CD8-positive, alpha-beta memory T cell (primary cell): ENCODE data around the gene TMPRSS3. TPM values are rescaled to one million over a fixed set of nuclear protein-coding genes. Genes with fewer than 3 reads are reported as not detected.
A peak's percentile ranks its signal among the peaks of the same experiment; 100 is the strongest.

Experiments
- CTCF ChIA-PET: fragments of 350-600 bp; sonication (Branson Sonifier 250); formaldehyde crosslinking; loops from one replicate; lab custom pipeline; 2021; ENCODE audit warnings: antibody characterized with exemption; lab: Charles Lee
- POLR2A ChIA-PET: fragments of 350-600 bp; sonication (Branson Sonifier 250); formaldehyde crosslinking; loops from one replicate; lab custom pipeline; 2021; ENCODE audit warnings: antibody characterized with exemption; lab: Charles Lee
- DNase-seq, 5 donors: peaks; one replicate each; pipeline versions ENCODE4 v3.0.0 to v3.0.0-alpha.2; 2020 to 2022; ENCODE audit warnings: mixed read lengths in 1 of 5
- H3K27ac ChIP-seq: one replicate; pipeline ENCODE4 v1.7.0; 2013; ENCODE audit warnings: low read depth, mild to moderate bottlenecking, low read length, moderate library complexity
- H3K27me3 ChIP-seq: 2 replicates; pipeline ENCODE4 v1.7.0; 2013; ENCODE audit warnings: low read length, mild to moderate bottlenecking; ENCODE audit not compliant: insufficient read depth, poor library complexity, severe bottlenecking
- H3K36me3 ChIP-seq: 2 replicates; pipeline ENCODE4 v1.7.0; 2013; ENCODE audit warnings: mild to moderate bottlenecking, low read length, moderate library complexity; ENCODE audit not compliant: insufficient read depth
- H3K4me1 ChIP-seq: 2 replicates; pipeline ENCODE4 v1.7.0; 2013; ENCODE audit warnings: mild to moderate bottlenecking, low read length, moderate library complexity; ENCODE audit not compliant: insufficient read depth
- H3K4me3 ChIP-seq: 2 replicates; pipeline ENCODE4 v1.7.0; 2013; ENCODE audit warnings: mild to moderate bottlenecking, low read length
- H3K9me3 ChIP-seq: 2 replicates; pipeline ENCODE4 v1.7.0; 2013; ENCODE audit warnings: mild to moderate bottlenecking, low read length
- H3K27ac Mint-ChIP-seq, 8 donors: one replicate each; pipeline ENCODE4 v1.8.0; 2020 to 2021; ENCODE audit warnings: mixed read lengths in 8 of 8, mild to moderate bottlenecking in 6 of 8, inconsistent platforms in 3 of 8, moderate library complexity in 3 of 8
- H3K27me3 Mint-ChIP-seq, 2 donors: one replicate each; pipeline ENCODE4 v1.8.0; 2020 to 2021; ENCODE audit warnings: mixed read lengths in 2 of 2, mild to moderate bottlenecking in 1 of 2, moderate library complexity in 1 of 2
- H3K36me3 Mint-ChIP-seq, 3 donors: one replicate each; pipeline ENCODE4 v1.8.0; 2020 to 2021; ENCODE audit warnings: mixed read lengths in 3 of 3, inconsistent platforms in 1 of 3, mild to moderate bottlenecking in 1 of 3
- H3K4me1 Mint-ChIP-seq, 3 donors: one replicate each; pipeline ENCODE4 v1.8.0; 2020 to 2021; ENCODE audit warnings: mixed read lengths in 3 of 3, inconsistent platforms in 1 of 3, mild to moderate bottlenecking in 1 of 3
- H3K4me3 Mint-ChIP-seq, 7 donors: one replicate each; pipeline ENCODE4 v1.8.0; 2020 to 2021; ENCODE audit warnings: mixed read lengths in 7 of 7, mild to moderate bottlenecking in 6 of 7, moderate library complexity in 4 of 7, inconsistent platforms in 2 of 7
- H3K9me3 Mint-ChIP-seq, 5 donors: one replicate each; pipeline ENCODE4 v1.8.0; 2020 to 2022; ENCODE audit warnings: mixed read lengths in 5 of 5, mild to moderate bottlenecking in 3 of 5, moderate library complexity in 2 of 5, inconsistent platforms in 1 of 5
- polyA plus RNA-seq: library from polyadenylated mRNA; unstranded; fragments of 300-500 nt; fragmentation: Illumina TruSeq; gene quantifications from one replicate; pipeline ENCODE4 v1.2.3, GENCODE V29; 2021
- total RNA-seq, 2 experiments: library from RNA; stranded (reverse); gene quantifications; one replicate each; pipeline ENCODE4 v1.2.3, GENCODE V29; 2021

TMPRSS3 gene
- total and polyA plus RNA-seq, 3 experiments from 2014 or later, result 2.0 to 20.4 (median 19.6) TPM

DNA sequence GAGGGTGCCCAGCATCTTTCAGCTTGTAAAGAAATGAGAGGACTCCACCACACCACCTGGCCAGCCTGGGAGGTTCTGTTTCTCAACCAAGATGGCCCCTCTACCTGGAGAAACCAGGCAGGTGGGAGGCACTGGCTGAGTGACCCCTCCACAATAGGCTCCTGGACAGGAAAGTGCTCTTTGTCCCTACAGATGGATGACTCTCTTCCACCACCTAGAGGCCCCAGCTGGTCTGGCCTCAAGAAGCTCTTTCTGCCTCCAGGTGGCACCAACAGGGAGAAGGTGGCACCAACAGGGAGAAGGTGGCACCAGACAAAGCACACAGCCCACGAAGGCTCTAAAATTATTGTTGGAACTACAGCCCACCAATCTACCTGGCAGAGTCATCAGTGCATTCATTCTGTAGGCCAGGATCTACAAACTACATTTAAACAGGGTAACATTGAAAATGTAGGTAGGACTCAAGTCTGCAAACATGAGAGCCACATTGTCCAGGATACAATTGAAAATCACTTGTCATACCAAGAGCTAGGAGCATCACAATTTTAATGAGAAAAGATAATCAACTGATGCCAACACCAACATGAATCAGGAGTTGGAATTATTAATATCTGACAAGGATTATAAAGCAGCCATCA, 14.4 kb downstream of the TMPRSS3 start:
- H3K4me3 Mint-ChIP-seq, result no peak overlapping the region
- H3K27me3 ChIP-seq, result no peaks in the 10 kb centered on the region
- ChIA-PET POLR2A (interaction anchor here (0.8 to 1.3 kb wide), 2 partner anchors 21 to 45 kb away, joined by 3 read pairs; no protein-coding TSS in a partner anchor), CTCF (interaction anchor here (0.8 to 2.4 kb wide), 12 partner anchors 8 to 236 kb away, joined by 3 to 27 read pairs (median 4); partner anchors contain the start of gene UBASH3A)
- no peak overlapping the region for H3K4me3 ChIP-seq
- peaks cover 6 to 17% (median 13%) of the 10 kb centered on the region in 5 donors for H3K9me3 Mint-ChIP-seq
- H3K4me1 ChIP-seq, result peaks cover 10% of the 10 kb centered on the region
- no peak overlapping the region for H3K27ac ChIP-seq
- no peaks in the 10 kb centered on the region for H3K36me3 ChIP-seq
- H3K27me3 Mint-ChIP-seq, result peaks cover 0 to 1% of the 10 kb centered on the region in 2 donors
- H3K9me3 ChIP-seq, result peaks cover 7% of the 10 kb centered on the region
- peak overlapping the region in 1 of 8 donors; percentile 73 for H3K27ac Mint-ChIP-seq
- H3K36me3 Mint-ChIP-seq, result peaks cover 0 to 12% (median 0%) of the 10 kb centered on the region in 3 donors
- peak in 2 of 5 donors; percentile 30 to 75 for DNase-seq
- peaks cover 8 to 18% (median 8%) of the 10 kb centered on the region in 3 donors for H3K4me1 Mint-ChIP-seq

DNA sequence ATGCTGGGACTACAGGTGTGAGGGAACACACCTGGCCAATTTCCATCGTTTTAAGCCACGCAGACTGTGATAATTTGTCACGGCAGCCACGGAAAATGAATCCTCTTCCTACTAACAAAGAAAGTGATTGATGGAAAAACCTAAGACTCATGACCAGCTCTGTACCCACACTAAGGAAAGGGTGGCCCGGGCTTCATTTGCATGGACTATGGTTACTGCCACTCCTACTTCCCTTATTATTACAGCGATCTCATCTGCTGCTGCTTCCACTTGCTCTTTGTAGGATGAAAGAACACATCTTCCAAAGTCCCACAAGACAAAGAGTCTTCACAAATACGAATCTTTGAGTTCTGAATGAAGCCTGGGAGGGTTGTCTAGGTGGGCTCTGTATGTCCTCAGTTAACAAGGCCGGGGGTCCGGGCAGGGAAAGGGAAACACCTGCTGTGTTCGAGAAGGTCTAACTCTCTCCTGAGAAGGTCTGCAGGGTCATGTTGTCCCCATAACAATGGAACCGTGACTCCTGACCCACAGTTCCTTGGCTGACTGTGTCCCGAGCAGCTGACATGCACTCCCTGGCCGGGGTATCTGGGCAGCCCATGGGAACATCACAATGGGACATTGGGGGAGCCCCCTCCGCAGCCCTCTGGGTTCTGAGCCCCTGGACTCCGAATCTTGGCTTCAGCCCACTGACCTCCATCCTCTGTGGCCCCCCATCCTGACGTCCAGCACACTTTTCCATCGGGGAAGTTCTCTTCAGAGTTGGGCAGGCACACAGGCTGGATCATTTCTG, 16.2 kb downstream of the TMPRSS3 start:
- POLR2A ChIA-PET, result no interaction called here

DNA sequence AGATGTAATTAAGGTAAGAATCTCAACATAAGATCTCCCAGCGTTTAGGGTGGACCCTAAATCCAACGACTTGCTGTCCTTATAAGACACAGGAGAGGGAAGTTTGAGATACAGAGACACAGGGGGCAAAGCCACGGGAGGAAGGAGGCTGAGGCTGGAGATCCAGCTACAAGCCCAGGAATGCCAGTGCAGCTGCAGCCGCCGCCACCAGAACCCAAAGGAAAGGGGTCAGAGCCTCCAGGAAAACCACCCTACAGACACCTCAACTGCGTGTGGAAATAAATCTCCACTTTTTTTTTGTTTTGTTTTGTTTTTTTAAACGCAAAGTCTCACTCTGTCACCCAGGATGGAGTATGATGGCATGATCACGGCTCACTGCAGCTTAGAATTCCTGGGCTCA, 17.4 kb downstream of the TMPRSS3 start:
- peaks cover 0 to 1% of the 10 kb centered on the region in 2 donors for H3K27me3 Mint-ChIP-seq
- ChIA-PET CTCF (no interaction called here), POLR2A (no interaction called here)
- H3K27ac Mint-ChIP-seq, result no peak overlapping the region
- H3K36me3 ChIP-seq, result no peaks in the 10 kb centered on the region
- H3K4me3 Mint-ChIP-seq, result no peak overlapping the region
- peaks cover 7% of the 10 kb centered on the region for H3K9me3 ChIP-seq
- DNase-seq, result no peak
- no peak overlapping the region for H3K4me3 ChIP-seq
- H3K4me1 Mint-ChIP-seq, result peaks cover 0 to 4% (median 0%) of the 10 kb centered on the region in 3 donors
- H3K4me1 ChIP-seq, result no peaks in the 10 kb centered on the region
- H3K9me3 Mint-ChIP-seq, result peaks cover 6 to 15% (median 10%) of the 10 kb centered on the region in 5 donors
- peaks cover 0 to 12% (median 0%) of the 10 kb centered on the region in 3 donors for H3K36me3 Mint-ChIP-seq
- no peak overlapping the region for H3K27ac ChIP-seq
- no peaks in the 10 kb centered on the region for H3K27me3 ChIP-seq

More for the DNA sequence above, 16.2 kb downstream of the TMPRSS3 start:
- CTCF ChIA-PET, result no interaction called here
- no peak overlapping the region for H3K4me3 ChIP-seq
- Mint-ChIP-seq H3K9me3 (peaks cover 6 to 17% (median 10%) of the 10 kb centered on the region in 5 donors), H3K27me3 (peaks cover 0 to 1% of the 10 kb centered on the region in 2 donors), H3K4me3 (no peak overlapping the region), H3K27ac (no peak overlapping the region), H3K36me3 (peaks cover 0 to 12% (median 0%) of the 10 kb centered on the region in 3 donors), H3K4me1 (peaks cover 0 to 11% (median 2%) of the 10 kb centered on the region in 3 donors)
- peaks cover 3% of the 10 kb centered on the region for H3K4me1 ChIP-seq
- peak in 1 of 5 donors; percentile 14 for DNase-seq
- H3K36me3 ChIP-seq, result no peaks in the 10 kb centered on the region
- no peak overlapping the region for H3K27ac ChIP-seq
- H3K9me3 ChIP-seq, result peaks cover 7% of the 10 kb centered on the region
- H3K27me3 ChIP-seq, result no peaks in the 10 kb centered on the region

DNA sequence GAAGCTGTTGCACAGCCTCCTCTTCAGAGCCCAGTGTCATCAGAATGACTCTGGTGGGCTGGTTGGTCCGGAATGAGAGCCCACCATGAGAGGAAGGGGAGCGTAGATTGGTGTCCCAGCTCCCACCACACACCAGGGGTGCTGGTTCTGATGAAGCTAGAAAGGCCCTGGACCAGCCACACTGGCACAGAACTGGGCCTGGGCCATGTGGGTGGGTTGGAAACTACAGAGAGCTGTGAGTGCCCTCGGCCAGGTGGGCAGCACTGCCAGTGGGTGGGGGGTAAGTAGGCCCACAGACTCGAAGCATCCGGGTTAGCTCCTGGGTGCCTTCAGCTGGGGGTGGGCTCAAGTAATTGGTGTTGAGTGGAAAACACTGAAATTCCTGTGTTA, 17.9 kb downstream of the TMPRSS3 start:
- Mint-ChIP-seq H3K4me1 (peaks cover 0 to 8% (median 0%) of the 10 kb centered on the region in 3 donors), H3K36me3 (peaks cover 0 to 12% (median 0%) of the 10 kb centered on the region in 3 donors), H3K4me3 (no peak overlapping the region), H3K27me3 (peaks cover 0 to 1% of the 10 kb centered on the region in 2 donors), H3K9me3 (peaks cover 6 to 15% (median 10%) of the 10 kb centered on the region in 5 donors), H3K27ac (no peak overlapping the region)
- ChIA-PET CTCF (no interaction called here), POLR2A (no interaction called here)
- H3K4me3 ChIP-seq, result no peak overlapping the region
- DNase-seq, result peak in 1 of 5 donors; percentile 13
- H3K9me3 ChIP-seq, result peaks cover 7% of the 10 kb centered on the region
- H3K27me3 ChIP-seq, result no peaks in the 10 kb centered on the region
- H3K4me1 ChIP-seq, result no peaks in the 10 kb centered on the region
- no peaks in the 10 kb centered on the region for H3K36me3 ChIP-seq
- no peak overlapping the region for H3K27ac ChIP-seq

DNA sequence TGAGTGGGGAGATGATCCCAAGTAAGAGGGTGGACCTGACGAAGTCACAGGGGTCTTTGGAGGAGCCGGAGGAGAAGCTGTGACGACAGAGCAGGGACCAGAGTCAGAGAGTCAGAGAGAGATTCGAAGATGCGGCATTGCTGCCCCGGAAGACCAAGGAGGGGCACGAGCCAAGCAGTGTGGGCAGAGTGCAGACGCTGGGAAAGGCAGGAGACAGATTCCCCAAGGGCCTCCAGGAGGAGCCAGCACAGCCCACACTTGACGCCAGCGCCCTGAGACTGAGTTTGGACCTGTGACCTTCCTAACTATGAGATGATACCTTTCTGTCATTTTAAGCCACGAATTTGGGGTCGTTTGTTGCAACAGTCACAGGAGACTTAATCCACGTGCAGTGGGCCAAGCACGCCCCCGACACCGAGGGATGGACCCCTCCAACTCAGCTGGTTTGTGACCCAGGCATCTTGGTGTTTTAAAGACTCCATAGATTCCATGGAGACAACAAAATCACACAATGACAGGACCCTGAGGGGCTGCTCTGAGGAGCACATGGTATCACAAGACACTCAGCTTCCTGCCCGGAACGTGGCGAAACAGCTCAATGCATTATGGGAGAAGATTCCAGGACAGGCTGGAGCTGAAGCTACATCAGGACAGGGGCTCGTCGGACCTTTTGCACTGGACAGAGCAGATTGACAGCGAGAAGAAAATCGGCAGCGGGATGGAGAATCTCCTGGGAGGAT, 18.5 kb downstream of the TMPRSS3 start:
- peak overlapping the region in 1 of 8 donors; percentile 23 for H3K27ac Mint-ChIP-seq
- CTCF ChIA-PET, result no interaction called here

DNA sequence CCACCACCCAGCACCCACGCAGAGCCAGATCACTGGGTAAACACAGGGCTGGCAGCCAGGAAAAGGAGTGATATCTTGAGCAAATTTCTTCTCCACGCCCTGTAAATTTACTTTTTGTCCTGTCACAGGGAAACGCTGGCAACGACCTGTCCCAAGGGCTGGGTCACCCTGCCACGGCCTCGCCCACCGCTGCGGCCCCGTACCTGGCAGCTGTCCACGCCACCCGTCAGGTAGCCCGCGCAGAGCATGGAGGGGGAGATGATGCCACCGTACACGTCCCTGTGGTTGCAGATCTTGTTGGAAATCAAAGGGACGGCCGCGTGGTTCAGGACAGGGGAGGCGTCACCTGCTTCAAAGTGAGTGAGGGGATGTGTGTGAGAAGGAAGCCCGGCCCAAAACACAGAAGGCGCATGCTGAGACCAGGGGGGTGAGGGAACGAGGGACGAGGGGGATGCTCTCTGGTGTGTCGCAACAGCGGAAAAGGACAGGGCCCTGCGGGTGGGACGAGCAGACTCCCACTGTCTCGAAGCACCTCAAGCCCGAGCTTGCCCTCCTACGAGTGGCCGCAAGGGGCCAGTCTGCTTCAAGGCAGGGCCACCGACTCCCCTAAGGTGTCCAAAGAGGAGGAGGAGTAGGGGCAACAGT, 19.4 kb downstream of the TMPRSS3 start:
- Histone ChIP-seq H3K27me3 (no peaks in the 10 kb centered on the region), H3K4me3 (no peak overlapping the region), H3K36me3 (no peaks in the 10 kb centered on the region), H3K4me1 (no peaks in the 10 kb centered on the region), H3K27ac (no peak overlapping the region), H3K9me3 (peaks cover under 1% of the 10 kb centered on the region)
- no peak overlapping the region for H3K4me3 Mint-ChIP-seq
- peaks cover under 1 to 3% (median under 1%) of the 10 kb centered on the region in 5 donors for H3K9me3 Mint-ChIP-seq
- peak in 1 of 5 donors; percentile 38 for DNase-seq
- peaks cover 0 to under 1% (median 0%) of the 10 kb centered on the region in 3 donors for H3K36me3 Mint-ChIP-seq
- POLR2A ChIA-PET, result no interaction called here
- peaks cover 0 to 7% (median 0%) of the 10 kb centered on the region in 3 donors for H3K4me1 Mint-ChIP-seq
- H3K27me3 Mint-ChIP-seq, result peaks cover 0 to 1% of the 10 kb centered on the region in 2 donors
- CTCF ChIA-PET, result no interaction called here
- H3K27ac Mint-ChIP-seq, result no peak overlapping the region

More for the DNA sequence above, 18.5 kb downstream of the TMPRSS3 start:
- POLR2A ChIA-PET, result no interaction called here
- H3K27me3 ChIP-seq, result no peaks in the 10 kb centered on the region
- H3K27ac ChIP-seq, result no peak overlapping the region
- H3K9me3 ChIP-seq, result peaks cover 7% of the 10 kb centered on the region
- H3K36me3 ChIP-seq, result no peaks in the 10 kb centered on the region
- peak in 1 of 5 donors; percentile 32 for DNase-seq
- H3K4me1 ChIP-seq, result no peaks in the 10 kb centered on the region
- Mint-ChIP-seq H3K36me3 (peaks cover 0 to 8% (median 0%) of the 10 kb centered on the region in 3 donors), H3K4me3 (no peak overlapping the region), H3K4me1 (peaks cover 0 to 9% (median 0%) of the 10 kb centered on the region in 3 donors), H3K9me3 (peaks cover 6 to 12% (median 8%) of the 10 kb centered on the region in 5 donors), H3K27me3 (peaks cover 0 to 1% of the 10 kb centered on the region in 2 donors)
- H3K4me3 ChIP-seq, result no peak overlapping the region

DNA sequence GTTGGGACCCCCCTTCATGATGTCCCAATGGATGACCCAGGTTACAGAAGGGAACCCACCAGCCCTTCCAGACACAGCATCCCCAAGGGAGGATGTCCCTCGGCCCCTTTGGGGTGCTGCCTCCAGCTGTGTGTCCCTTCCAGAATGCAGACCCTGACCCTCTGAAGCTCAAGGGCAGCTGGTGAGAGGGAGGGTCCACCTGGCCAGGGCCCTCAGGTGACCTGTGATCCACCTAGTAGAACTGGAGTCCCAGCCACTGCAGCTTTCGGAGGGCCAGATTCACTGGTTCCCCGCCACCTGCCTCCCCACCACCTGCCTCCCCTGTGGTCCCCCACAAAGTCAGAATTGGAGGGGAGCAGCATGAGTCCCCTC, 19.9 kb downstream of the TMPRSS3 start:
- H3K27ac Mint-ChIP-seq, result no peak overlapping the region
- peak in 1 of 5 donors; percentile 33 for DNase-seq
- H3K4me3 ChIP-seq, result no peak overlapping the region
- H3K27ac ChIP-seq, result no peak overlapping the region
- no peaks in the 10 kb centered on the region for H3K36me3 ChIP-seq
- no peaks in the 10 kb centered on the region for H3K36me3 Mint-ChIP-seq
- H3K27me3 Mint-ChIP-seq, result peaks cover 0 to 1% of the 10 kb centered on the region in 2 donors
- peaks cover 0 to 6% (median 0%) of the 10 kb centered on the region in 3 donors for H3K4me1 Mint-ChIP-seq
- no peaks in the 10 kb centered on the region for H3K9me3 ChIP-seq
- peaks cover 0 to 2% (median 0%) of the 10 kb centered on the region in 5 donors for H3K9me3 Mint-ChIP-seq
- H3K4me1 ChIP-seq, result no peaks in the 10 kb centered on the region
- no peaks in the 10 kb centered on the region for H3K27me3 ChIP-seq
- POLR2A ChIA-PET, result no interaction called here
- CTCF ChIA-PET, result no interaction called here
- no peak overlapping the region for H3K4me3 Mint-ChIP-seq
